LoVo (cell line): ENCODE data around the gene ANKRD29.
"Not testable (repeated sequence)": the region's sequence is repeated elsewhere in the genome, so short reads cannot be mapped to it uniquely, and the experiment has no call there.

Source experiments
- DNase-seq: peaks from one replicate; pipeline ENCODE4 v3.0.0-alpha.2; 2016; ENCODE audit warnings: low spot score

The ANKRD29 gene

DNA sequence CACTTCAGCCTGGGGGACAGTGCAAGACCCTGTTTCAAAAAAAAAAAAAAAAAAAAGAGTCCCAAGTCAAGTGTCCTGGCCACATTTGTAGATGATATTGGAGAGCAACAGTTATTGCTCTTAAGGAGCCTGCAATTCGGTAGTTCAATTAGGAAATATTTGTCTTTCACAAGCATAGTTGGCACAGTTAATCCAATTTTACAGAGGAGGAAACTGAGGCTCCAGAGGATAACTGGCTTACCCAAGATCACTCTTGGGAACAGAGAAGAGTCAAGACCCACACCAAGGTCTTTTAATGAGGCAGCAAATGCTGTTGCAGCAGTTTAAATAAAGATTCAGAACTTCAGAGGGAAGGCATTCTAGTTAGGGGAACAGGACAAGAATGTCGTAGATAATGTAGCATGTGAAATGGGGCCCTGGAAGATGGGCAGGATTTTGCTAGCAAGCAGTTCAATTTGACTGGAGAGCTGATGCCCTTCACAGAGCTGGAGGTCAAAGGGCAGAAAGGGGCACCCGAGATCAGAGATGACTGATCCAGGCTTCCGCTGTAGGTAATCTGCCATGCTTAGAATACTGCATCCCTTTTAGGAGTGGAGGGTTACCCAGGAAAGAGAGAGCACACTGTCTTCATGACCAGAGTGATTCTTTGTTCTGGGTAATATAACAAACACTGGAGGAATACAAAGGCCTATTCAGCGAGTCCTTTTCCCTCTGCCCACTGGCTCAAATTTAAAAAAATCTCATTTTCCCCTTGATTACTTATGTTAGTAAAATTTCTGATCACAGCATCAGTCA is 79.4 kb downstream of the ANKRD29 start:
- no peak for DNase-seq

GRCh38 chr18:23580677-23581367 is 81.9 kb downstream of the ANKRD29 start:
- DNase-seq, result no peak

GRCh38 chr18:23578891-23579653 is 83.6 kb downstream of the ANKRD29 start:
- DNase-seq, result no peak

- DNase-seq, result no peak
Observed at GRCh38 chr18:23578067-23578701, 84.5 kb downstream of the ANKRD29 start.

GRCh38 chr18:23577521-23577920 is 85.2 kb downstream of the ANKRD29 start:
- DNase-seq, result not testable (repeated sequence)

DNA sequence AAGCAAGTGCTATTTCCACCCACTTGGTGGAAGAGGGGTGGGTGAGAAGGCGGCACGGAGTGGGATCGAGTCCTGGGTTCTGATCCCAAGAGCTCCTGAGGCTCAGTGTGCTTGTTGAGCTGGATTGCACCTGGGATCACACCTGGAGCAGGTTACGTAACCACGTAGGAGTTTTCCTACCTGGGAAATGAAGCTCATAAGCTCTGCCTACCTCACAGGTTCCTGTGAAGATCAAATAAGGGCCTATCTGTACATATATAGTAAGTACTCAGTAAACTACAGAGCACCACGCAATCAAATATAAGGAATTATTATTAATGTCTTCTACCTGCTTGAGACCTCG is 87.4 kb downstream of the ANKRD29 start:
- no peak for DNase-seq

GRCh38 chr18:23574611-23575308 is 88.0 kb downstream of the ANKRD29 start:
- DNase-seq, result no peak

GRCh38 chr18:23573626-23574431 is 88.9 kb downstream of the ANKRD29 start:
- DNase-seq, result no peak

DNA sequence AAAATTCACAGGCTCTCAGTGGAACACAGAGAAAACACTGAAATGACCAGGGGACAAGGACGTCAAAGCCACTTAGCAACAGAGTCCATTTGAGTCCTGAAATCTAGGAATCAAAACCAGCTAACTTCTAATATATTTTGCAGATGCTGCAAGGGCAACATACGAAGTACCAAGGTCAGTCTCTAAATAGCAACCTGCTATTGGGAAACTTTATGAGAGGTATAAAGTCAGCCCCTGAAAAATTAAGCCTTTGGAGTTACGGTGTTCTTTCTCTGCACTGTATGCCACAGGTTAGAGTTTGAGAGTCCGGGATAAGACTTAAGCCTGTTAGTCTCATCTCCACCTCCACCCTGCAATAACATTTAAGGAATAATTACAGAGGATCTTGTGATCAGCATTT is 89.7 kb downstream of the ANKRD29 start:
- no peak for DNase-seq

DNA sequence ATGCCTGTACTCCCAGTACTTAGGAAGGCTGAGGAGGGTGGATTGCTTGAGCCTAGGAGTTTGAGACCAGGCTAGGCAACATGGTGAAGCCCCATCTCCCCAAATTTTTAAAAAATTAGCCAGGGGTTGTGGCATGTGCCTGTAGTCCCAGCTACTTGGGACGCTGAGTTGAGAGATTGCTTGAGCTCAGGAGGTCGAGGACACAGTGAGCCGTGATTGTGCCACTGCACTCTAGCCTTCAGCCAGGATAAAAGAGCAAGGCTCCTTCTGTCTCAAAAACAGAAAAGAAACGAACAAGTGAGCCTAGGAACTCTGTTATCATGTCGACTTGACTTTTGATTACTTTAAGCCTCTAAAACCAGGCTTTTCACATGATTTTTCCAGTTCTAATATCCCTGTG is 90.1 kb downstream of the ANKRD29 start:
- no peak for DNase-seq

GRCh38 chr18:23572012-23572411 is 90.7 kb downstream of the ANKRD29 start:
- DNase-seq, result no peak

DNA sequence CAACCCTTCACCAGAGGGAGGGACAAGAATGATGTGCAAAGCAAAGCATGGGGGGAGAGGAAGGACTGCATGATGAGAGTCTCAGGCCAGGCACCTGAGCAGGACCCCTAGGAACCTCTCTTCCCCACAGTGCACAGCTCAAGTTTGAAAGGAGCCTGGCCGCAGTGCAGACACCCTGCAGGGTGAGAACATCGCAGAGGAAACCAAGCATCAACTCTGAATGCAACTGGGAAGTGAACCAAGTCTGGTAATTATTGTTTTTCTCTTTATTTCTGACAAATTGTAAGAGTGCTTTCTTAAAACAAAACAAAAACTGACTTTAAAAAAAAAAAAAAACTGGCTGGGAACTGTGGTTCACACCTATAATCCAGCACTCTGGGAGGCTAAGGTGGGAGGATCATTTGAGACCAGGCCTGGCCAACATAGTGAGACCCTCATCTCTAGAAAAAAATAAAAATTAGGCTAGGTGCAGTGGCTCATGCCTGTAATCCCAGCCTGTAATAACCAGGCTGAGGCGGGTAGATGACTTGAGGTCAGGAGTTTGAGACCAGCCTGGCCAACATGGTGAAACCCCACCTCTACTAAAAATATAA is 91.7 kb downstream of the ANKRD29 start:
- no peak for DNase-seq

DNA sequence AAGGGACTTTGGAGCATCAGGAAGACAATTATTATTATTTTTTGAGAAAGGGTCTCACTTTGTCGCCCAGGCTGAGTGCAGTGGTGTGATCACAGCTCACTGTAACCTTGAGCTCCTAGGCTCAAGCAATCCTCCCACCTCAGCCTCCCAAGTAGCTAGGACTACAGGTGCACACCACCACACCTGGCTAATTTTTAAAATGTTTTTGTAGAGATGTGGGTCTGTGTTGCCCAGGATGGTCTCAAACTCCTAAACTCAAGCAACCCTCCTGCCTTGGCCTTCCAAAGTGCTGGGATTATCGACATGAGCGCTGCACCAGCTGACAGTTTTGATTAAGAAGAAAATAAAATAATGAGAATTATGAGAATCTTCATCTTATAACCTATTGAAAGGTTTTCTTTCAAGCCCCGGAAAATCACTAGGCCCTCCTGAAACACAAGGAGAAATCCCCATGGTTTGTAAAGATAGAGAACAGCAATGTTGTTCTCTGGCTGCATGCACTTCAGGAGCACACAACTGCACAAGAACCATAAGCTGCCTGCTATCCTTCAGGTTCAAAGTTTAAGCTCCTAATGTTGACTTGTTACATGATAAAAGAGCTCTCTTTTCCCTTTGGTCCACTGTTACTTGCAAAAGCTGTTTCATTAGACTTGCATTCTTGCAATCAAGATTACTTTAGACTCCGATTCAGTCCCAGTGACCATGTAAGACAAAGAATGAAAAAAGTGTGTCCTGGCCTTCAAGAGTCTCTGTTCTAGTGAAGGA is 93.2 kb downstream of the ANKRD29 start:
- no peak for DNase-seq

DNA sequence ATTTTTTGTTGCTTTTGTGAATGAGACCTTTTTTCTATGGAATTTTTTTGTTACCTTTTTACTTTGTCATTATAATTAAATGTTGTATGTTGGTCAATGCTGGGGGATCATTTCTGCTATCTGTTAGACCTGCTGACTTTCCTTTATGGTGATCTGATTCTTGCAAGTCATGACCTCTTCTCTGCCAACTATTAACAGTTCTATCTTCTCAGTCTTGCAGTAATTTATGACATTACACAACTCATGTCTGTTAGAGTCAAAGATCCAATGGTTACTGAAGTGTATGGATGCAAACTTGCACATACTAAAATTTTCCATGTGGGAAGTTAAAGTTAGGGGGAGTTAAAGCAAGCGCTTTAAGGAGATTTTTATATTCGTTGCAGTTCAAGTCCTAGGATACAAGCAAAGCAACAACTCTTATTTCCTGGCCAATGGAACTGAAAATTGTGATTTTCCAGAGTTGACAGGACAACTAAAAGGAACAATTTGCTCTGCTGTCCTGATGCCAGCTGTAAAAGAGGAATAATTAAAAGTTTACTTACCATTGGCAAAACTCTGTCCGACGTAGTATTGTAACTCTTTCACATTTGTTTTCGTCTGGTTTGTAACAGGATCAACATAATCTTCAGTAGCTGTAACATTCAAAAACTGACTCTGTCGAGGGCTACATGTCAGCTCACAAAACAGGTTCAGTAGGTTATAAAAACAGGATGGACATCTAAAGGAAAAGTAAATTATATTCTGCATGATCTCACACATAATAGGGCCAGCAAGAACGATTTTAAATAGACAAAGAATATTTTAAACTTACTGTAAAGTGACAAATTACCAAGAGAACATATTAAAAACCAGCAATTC is 94.2 kb downstream of the ANKRD29 start:
- DNase-seq, result no peak

DNA sequence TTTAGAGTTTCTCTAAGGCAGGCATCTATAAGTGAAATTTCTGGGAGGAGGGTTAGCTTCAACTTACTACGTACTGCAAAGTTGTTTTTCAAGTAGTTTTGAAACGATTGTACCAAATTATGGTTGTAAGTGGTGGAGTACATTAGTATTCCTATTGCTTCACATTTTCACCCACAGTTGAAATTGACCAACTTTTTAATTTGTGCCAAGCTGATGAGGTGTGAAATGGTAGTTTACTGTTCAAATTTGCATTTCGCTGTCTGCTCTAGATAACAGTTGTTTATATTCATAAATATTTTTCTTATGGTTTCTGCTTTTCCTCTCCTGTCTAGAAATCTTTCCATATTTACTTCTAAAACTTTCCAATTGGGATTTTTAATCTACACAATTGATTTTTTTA is 95.0 kb downstream of the ANKRD29 start:
- DNase-seq, result no peak

DNA sequence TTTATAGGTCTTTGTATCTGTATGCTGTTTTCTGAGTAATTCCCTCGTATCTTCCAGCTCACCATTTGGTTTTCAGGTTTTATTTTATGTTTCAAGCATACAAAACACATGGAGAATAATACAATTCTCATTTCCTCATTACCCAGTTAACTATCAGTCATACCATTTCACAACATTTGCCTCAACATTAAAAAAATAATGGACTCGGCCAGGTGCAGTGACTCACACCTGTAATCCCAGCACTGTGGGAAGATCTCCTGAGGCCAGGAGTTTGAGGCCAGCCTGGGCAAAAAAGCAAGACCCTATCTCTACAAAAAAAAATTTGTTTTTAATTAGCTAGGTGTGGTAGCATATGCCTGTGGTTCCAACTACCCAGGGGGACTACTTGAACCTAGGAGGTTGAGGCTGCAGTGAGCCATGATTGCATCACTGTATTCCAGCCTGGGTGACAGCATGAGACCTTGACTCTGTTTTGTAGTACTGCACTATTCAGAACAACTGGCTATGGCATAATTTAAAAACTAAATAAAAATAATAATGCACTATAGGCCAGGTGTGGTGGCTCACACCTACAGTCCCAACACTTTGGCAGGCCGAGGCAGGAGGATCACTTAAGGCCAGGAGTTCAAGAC is 96.7 kb downstream of the ANKRD29 start:
- no peak for DNase-seq

GRCh38 chr18:23563377-23564043 is 99.2 kb downstream of the ANKRD29 start:
- no peak for DNase-seq

GRCh38 chr18:23560186-23560585 is 102.5 kb downstream of the ANKRD29 start:
- DNase-seq, result no peak
